SHP77 (cell line): ENCODE data around the gene GALNT9.

Experiments used
- DNase-seq, 2 experiments: peaks; one replicate each; lab custom pipeline; 2025; lab: John Stamatoyannopoulos, UW

The GALNT9 gene

GRCh38 chr12:132325733-132326130, 3.7 kb downstream of the GALNT9 start:
- no peak for DNase-seq

GRCh38 chr12:132324841-132325732, 4.3 kb downstream of the GALNT9 start:
- DNase-seq = no peak

- DNase-seq = no peak
Measured at GRCh38 chr12:132324173-132324572, 5.2 kb downstream of the GALNT9 start.

GRCh38 chr12:132323171-132324010, 6.0 kb downstream of the GALNT9 start:
- no peak for DNase-seq

- DNase-seq = no peak
Measured at GRCh38 chr12:132322206-132323132, 6.9 kb downstream of the GALNT9 start.

DNA sequence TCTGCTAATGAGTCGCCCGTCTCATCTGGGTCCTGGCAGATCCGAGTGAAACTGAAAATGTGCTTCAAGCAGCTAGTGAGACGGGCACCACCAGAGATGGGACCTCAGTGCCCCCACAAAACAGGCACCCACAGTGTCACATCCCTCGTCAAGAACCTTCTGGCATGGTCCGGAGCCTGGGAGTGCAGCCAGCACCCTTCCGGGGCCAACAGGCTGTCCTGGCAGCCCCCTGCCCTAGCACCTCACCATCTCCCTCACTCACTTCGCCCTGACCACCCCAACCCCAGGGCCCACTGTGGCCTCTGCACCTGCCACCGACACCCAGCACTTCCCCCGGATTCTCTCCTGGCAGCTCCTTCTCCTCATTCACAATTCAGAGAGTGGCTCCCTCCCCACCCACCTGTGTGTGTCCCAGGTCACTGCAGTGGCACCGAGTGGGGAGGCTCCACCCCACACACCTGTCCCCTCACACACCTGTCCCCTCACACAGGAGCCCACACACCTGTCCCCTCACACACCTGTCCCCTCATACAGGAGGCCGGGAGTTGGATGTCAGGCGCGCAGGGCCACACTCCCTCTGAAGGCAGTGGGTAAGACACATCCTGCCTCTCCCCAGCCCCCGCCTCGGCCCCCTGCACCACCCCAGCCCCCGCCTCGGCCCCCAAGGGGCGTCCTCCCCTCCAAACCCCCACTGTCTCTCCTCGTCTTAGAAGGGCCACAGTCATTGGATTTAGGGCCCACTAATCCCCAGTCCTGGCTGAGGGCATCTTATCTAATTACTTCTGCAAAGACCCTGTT, 7.9 kb downstream of the GALNT9 start:
- DNase-seq = no peak

- no peak for DNase-seq
Measured at GRCh38 chr12:132320767-132321211, 8.6 kb downstream of the GALNT9 start.

- DNase-seq = no peak
Measured at GRCh38 chr12:132319991-132320570, 9.3 kb downstream of the GALNT9 start.

GRCh38 chr12:132319359-132319950, 9.9 kb downstream of the GALNT9 start:
- no peak for DNase-seq

- DNase-seq = no peak
Measured at GRCh38 chr12:132318618-132319033, 10.8 kb downstream of the GALNT9 start.

DNA sequence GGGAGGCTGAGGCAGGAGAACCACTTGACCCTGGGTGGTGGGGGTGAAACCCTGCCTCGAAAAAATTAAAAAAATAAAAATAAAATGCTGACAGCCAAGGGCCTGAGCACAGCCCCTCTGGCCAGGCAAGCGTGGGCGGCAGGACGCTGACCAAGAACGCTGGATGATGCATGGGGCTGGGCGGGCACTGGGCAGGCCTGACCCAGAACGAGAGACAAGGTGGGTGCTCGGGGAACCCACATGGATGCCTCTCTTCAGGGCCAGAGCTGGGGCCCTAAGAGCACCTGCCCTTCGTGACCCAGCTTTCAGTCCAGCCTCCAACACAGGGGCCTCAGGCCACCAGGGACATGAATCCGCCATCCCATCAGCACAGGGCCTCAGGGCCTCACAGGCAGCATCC, 11.3 kb downstream of the GALNT9 start:
- no peak for DNase-seq

- no peak for DNase-seq
Measured at GRCh38 chr12:132317233-132317938, 12.0 kb downstream of the GALNT9 start.

- no peak for DNase-seq
Measured at GRCh38 chr12:132316497-132317232, 12.7 kb downstream of the GALNT9 start.

- DNase-seq = no peak
Measured at GRCh38 chr12:132315951-132316350, 13.4 kb downstream of the GALNT9 start.

GRCh38 chr12:132315507-132315906, 13.9 kb downstream of the GALNT9 start:
- no peak for DNase-seq

DNA sequence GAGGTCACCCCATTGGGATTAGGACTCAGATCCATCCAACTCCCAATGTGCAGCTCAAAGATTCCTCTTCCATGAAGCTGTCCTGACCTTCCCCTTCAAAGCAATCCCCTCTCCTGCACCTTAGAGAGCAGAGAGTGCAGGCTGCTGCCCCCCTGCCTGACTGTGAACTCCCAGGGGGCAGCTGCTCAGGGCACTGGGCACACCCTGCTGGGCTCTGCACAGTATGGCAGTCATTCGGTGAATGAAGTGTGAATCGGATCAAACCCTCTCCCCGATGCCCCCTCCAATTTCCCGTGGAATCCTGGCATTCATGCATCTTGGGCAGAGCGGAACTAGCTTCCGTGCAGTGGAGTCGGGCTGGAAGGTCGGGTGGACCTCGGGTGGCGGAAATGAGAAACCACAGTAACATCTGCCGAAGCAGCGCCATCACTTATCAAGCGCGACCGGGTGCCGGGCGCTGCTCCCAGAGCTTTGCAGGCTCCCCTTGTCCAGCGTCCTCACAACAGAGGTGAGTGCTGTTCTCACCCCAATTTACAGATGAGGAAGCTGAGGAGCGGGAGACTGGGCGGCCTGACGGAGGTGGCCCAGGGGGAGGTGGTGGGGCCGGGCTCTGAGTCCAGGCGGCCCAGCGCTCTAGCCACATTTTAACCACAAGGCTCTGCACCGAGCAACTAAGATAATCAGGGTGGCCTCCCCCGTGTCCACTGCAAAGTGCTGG, 14.7 kb downstream of the GALNT9 start:
- no peak for DNase-seq

DNA sequence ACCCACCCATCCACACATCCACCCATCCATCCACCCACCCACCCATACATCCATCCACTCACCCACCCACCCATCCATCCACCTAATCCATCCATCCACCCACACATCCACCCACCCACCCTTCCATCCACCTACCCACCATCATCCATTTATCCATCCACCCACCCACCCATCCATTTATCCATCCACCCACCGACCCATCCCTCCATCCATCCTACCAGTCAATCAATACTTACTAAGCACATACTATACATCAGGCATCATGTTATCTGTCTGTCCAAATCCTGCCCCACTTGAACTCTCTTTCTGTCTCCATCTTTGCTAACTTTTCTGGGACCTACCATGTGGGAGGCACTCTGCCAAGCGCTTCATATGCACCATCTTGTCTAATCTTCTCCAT, 15.4 kb downstream of the GALNT9 start:
- no peak for DNase-seq

GRCh38 chr12:132313182-132313581, 16.2 kb downstream of the GALNT9 start:
- DNase-seq = no peak
